Measurements from ENCODE around the gene SNRPD3. TPM values are rescaled to one million over a fixed set of nuclear protein-coding genes. Genes with fewer than 3 reads are reported as not detected.

SNRPD3 gene
- total RNA-seq, 1 donor from 2014 or later = 125 TPM

DNA sequence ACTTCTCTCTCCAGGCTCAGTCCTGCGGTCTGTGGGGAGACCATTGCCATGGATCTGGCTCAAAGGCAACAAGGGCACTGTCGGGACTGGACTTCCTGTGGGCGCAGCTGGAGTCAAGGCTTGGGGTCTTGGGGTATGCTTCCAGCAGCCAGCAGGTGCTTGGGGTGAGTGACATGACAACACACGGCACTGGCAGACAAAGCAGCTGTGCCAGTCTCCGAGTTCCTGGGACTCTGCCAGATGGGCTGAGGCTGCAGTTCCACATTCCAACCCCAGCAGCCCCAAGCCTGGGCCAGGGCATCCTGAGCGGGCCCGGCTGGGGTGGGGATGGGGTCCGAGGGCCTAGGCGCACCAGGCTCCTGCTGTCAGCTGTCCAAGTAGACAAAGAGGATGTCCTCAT is 13.2 kb upstream of the SNRPD3 start:
- Histone ChIP-seq H3K36me3 (peaks cover 0 to 59% of the 10 kb centered on the region in 2 donors), H3K27me3 (no peaks in the 10 kb centered on the region), H3K4me1 (peaks cover 17% of the 10 kb centered on the region), H3K9me3 (no peaks in the 10 kb centered on the region), H3K4me3 (no peak overlapping the region), H3K27ac (no peak overlapping the region)
- TF ChIP-seq POLR2A (IDR thresholded peaks at IDR 0.05) (no peak), POLR2AphosphoS5 (IDR thresholded peaks at IDR 0.05; ENCODE audit: insufficient read depth in 1 of 2, low read depth in 1 of 2) (no peak)
- TF ChIP-seq, protein P1, sequence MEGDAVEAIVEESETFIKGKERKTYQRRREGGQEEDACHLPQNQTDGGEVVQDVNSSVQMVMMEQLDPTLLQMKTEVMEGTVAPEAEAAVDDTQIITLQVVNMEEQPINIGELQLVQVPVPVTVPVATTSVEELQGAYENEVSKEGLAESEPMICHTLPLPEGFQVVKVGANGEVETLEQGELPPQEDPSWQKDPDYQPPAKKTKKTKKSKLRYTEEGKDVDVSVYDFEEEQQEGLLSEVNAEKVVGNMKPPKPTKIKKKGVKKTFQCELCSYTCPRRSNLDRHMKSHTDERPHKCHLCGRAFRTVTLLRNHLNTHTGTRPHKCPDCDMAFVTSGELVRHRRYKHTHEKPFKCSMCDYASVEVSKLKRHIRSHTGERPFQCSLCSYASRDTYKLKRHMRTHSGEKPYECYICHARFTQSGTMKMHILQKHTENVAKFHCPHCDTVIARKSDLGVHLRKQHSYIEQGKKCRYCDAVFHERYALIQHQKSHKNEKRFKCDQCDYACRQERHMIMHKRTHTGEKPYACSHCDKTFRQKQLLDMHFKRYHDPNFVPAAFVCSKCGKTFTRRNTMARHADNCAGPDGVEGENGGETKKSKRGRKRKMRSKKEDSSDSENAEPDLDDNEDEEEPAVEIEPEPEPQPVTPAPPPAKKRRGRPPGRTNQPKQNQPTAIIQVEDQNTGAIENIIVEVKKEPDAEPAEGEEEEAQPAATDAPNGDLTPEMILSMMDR (IDR thresholded peaks at IDR 0.05) = no peak
- DNase-seq (ENCODE audit: extremely low spot score in 2 of 2) = no peak
- intact Hi-C loops (cut with DNase I) = no loop called here

DNA sequence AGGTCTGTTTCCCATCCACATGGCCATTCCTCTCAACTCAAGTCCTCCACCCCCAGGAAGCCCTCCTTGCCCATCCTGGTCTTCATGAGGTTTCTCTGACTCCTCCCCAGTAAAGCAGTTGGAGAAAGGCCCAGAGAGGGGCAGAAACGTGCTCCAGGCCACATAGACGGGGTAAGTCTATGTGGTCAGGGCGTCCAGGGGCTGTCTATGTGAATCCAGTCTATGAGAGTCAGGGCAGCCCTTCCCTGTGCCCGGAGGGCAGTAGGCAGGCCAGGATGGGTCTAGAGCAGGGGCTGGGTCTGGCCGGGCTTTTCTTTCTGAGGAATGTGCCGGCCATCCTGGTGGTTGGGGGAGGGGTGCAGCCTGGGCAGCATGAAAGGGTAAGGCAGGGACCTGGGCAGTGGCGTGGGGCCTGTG is 12.6 kb upstream of the SNRPD3 start:
- Histone ChIP-seq H3K27me3 (no peaks in the 10 kb centered on the region), H3K4me1 (peaks cover 17% of the 10 kb centered on the region), H3K27ac (no peak overlapping the region), H3K9me3 (no peaks in the 10 kb centered on the region), H3K4me3 (no peak overlapping the region), H3K36me3 (peaks cover 0 to 65% of the 10 kb centered on the region in 2 donors)
- TF ChIP-seq POLR2AphosphoS5 (IDR thresholded peaks at IDR 0.05; ENCODE audit: insufficient read depth in 1 of 2, low read depth in 1 of 2) (no peak), POLR2A (IDR thresholded peaks at IDR 0.05) (no peak)
- TF ChIP-seq, protein P1 (IDR thresholded peaks at IDR 0.05) = no peak
- DNase-seq (ENCODE audit: extremely low spot score in 2 of 2) = no peak
- intact Hi-C loops (cut with DNase I) = no loop called here

DNA sequence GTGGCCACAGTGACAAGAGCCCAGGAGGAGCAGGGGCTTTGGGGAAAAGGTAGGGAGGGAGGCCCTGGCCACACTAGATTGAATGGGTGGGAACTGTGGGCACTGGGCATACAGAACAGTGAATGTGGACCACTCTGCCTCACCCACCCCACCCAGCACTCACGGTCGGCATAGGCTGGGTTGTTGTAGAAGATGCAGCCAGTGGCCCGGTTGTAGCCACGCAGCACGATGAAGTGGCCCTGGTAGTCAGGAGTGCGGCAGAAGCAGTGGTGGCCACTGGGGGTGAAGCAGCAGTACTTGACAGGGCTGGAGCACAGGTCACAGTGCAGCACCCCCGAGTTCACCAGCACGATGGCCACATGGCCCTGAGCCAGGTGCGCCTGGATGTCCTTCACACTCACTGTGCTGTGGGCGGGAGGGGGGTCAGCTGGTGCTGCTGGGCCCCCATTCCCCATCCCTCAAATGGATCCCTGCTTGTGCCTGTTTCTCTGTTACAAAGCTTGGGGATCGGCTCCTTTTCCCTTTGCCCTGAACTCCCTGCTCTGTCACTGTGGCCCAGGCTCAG is 12.0 kb upstream of the SNRPD3 start:
- Histone ChIP-seq H3K27me3 (no peaks in the 10 kb centered on the region), H3K4me3 (no peak overlapping the region), H3K9me3 (no peaks in the 10 kb centered on the region), H3K27ac (no peak overlapping the region), H3K4me1 (peaks cover 17% of the 10 kb centered on the region), H3K36me3 (peaks cover 0 to 69% of the 10 kb centered on the region in 2 donors)
- no peak for DNase-seq (ENCODE audit: extremely low spot score in 2 of 2)
- intact Hi-C loops (cut with DNase I) = no loop called here
- TF ChIP-seq, protein P1 (IDR thresholded peaks at IDR 0.05) = no peak
- no peak for TF ChIP-seq POLR2AphosphoS5 (IDR thresholded peaks at IDR 0.05; ENCODE audit: insufficient read depth in 1 of 2, low read depth in 1 of 2)
- no peak for TF ChIP-seq POLR2A (IDR thresholded peaks at IDR 0.05)

DNA sequence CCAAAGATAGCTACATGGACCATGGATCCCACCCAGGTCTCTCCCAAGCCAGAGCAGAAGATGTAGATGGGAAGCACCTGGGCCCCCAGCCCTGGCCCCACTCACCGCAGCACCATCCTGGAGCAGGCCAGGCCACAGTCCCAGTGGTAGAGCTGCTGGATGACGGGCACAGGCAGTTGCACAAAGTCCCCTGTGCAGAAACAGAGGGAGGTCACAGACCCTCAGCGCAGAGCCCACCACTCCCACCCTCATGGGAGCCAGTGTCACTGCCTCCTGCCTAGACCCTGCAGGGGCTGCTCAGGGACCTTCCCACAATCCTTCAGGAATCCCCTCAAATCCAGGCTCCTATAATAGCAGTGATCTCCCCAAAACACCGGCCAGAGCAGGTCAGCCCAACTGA is 7.0 kb upstream of the SNRPD3 start:
- peaks cover 48% of the 10 kb centered on the region for H3K4me1 ChIP-seq
- no peaks in the 10 kb centered on the region for H3K27me3 ChIP-seq
- no peak for DNase-seq (ENCODE audit: extremely low spot score in 2 of 2)
- TF ChIP-seq POLR2A (IDR thresholded peaks at IDR 0.05) (no peak), POLR2AphosphoS5 (IDR thresholded peaks at IDR 0.05; ENCODE audit: insufficient read depth in 1 of 2, low read depth in 1 of 2) (no peak)
- TF ChIP-seq, protein P1 (IDR thresholded peaks at IDR 0.05) = no peak
- no peak overlapping the region for H3K4me3 ChIP-seq
- peaks cover 0 to 31% of the 10 kb centered on the region in 2 donors for H3K36me3 ChIP-seq
- no peaks in the 10 kb centered on the region for H3K9me3 ChIP-seq
- no peak overlapping the region for H3K27ac ChIP-seq
- intact Hi-C loops (cut with DNase I) = no loop called here

DNA sequence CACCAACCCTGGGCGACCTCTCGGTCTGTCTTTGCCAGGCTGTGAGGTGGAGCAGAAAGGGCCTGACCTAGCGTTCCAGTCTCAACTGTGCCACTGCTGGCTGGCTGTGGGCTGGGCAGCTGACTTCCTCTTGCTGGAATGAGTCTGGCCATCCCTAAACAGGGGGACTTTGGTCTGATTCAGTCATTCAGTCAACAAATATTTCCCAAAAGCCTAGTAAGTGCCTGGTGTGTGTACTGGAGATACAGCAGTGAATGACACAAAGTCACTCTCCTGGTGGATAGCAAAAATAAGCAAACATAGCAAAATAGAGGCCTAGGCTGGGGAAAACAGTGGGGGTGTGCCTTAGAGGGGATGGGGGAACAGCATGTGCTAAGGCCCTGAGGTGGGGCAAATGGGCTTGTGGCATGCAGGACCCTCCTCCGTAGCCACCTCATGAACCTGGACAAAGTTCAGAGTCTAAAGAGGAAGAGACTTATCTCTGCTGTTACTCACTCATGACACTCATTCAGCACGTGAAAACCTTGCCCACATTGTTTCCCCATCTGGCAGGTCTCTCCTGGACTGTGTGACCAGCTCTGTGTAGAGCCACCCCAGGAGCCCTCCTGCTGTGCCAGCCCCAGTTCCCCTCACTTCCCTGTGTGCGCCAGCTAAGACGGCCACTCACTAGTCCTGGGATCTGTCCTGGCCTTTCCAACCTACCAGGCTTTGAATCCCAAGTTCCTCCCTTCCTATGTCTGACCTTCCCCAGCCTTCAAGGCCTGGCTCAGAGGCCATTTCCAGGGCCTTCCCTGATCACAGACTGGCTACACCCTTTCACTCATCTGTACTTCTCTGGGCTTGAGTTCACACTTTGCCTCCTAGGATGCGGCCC is 5.5 kb upstream of the SNRPD3 start:
- H3K4me3 ChIP-seq = no peak overlapping the region
- TF ChIP-seq, protein P1 (IDR thresholded peaks at IDR 0.05) = no peak
- TF ChIP-seq POLR2A (IDR thresholded peaks at IDR 0.05) (no peak), POLR2AphosphoS5 (IDR thresholded peaks at IDR 0.05; ENCODE audit: insufficient read depth in 1 of 2, low read depth in 1 of 2) (no peak)
- DNase-seq (ENCODE audit: extremely low spot score in 2 of 2) = no peak
- H3K27me3 ChIP-seq = no peaks in the 10 kb centered on the region
- H3K27ac ChIP-seq = no peak overlapping the region
- H3K9me3 ChIP-seq = no peaks in the 10 kb centered on the region
- H3K36me3 ChIP-seq = peaks cover 0 to 24% of the 10 kb centered on the region in 2 donors
- H3K4me1 ChIP-seq = peaks cover 40% of the 10 kb centered on the region
- intact Hi-C loops (cut with DNase I) = no loop called here
